MCF 10A (cell line): ENCODE data around the gene CNTNAP2. TPM values are rescaled to one million over a fixed set of nuclear protein-coding genes. Genes with fewer than 3 reads are reported as not detected.

ENCODE experiments used
- BruUV-seq: library from RNA; stranded (reverse); fragments of 400-500 nt; replicated peaks from 2 replicates; lab custom pipeline; 2021; lab: Mats Ljungman, UMichigan
- CTCF ChIA-PET: fragments of 300-600 bp; sonication (Branson Sonifier 250); formaldehyde crosslinking; extraction: SDS; loops from one replicate; lab custom pipeline; 2021; ENCODE audit warnings: antibody characterized with exemption, inconsistent platforms; lab: Yijun Ruan, JAX
- POLR2A ChIA-PET: fragments of 300-600, 350-650 bp; sonication (Branson Sonifier 250); formaldehyde crosslinking; extraction: SDS; loops from one replicate; lab custom pipeline; 2020; ENCODE audit warnings: antibody characterized with exemption, inconsistent platforms; lab: Yijun Ruan, JAX
- DNase-seq: peaks from one replicate; pipeline ENCODE4 v3.0.0-alpha.2; 2018; ENCODE audit not compliant: unreplicated experiment
- H3K27ac Mint-ChIP-seq: one replicate; pipeline ENCODE4 v1.8.0; 2022; ENCODE audit warnings: mild to moderate bottlenecking, low read depth, mixed read lengths; ENCODE audit not compliant: unreplicated experiment
- H3K27me3 Mint-ChIP-seq: one replicate; pipeline ENCODE4 v1.8.0; 2022; ENCODE audit warnings: mixed read lengths; ENCODE audit not compliant: insufficient read depth, unreplicated experiment
- H3K36me3 Mint-ChIP-seq: one replicate; pipeline ENCODE4 v1.8.0; 2022; ENCODE audit warnings: mild to moderate bottlenecking, moderate library complexity, mixed read lengths; ENCODE audit not compliant: insufficient read depth, unreplicated experiment
- H3K4me1 Mint-ChIP-seq: one replicate; pipeline ENCODE4 v1.8.0; 2022; ENCODE audit warnings: mixed read lengths; ENCODE audit not compliant: insufficient read depth, unreplicated experiment
- H3K4me3 Mint-ChIP-seq: one replicate; pipeline ENCODE4 v1.8.0; 2022; ENCODE audit warnings: mild to moderate bottlenecking, moderate library complexity, mixed read lengths; ENCODE audit not compliant: unreplicated experiment
- H3K9me3 Mint-ChIP-seq: one replicate; pipeline ENCODE4 v1.8.0; 2022; ENCODE audit warnings: mixed read lengths; ENCODE audit not compliant: unreplicated experiment
- CTCF ChIP-seq: fragments of 200-600 bp; IDR thresholded peaks from one replicate; pipeline ENCODE4 v1.8.0; 2022; ENCODE audit warnings: antibody characterized with exemption, mild to moderate bottlenecking; ENCODE audit not compliant: unreplicated experiment
- intact Hi-C: fragments of 100-400 bp; cut with micrococcal nuclease; formaldehyde crosslinking; loops from 2 replicates; pipeline ENCODE4 v1.14.1; 2022
- total RNA-seq: library from RNA; stranded (reverse); gene quantifications from 2 replicates; pipeline ENCODE4 v1.2.3, GENCODE V29; 2022

CNTNAP2 gene
- total RNA-seq, 1 experiment from 2014 or later: 1.1 TPM

GRCh38 chr7:146736446-146737190, 620.0 kb downstream of the CNTNAP2 start:
- POLR2A ChIA-PET: no interaction called here
- H3K9me3 Mint-ChIP-seq: no peaks in the 10 kb centered on the region
- peaks cover 45% of the 10 kb centered on the region for H3K27me3 Mint-ChIP-seq
- H3K4me3 Mint-ChIP-seq: no peak overlapping the region
- CTCF ChIA-PET: interaction anchor here (0.6 to 1.3 kb wide), 6 partner anchors 10 to 1508 kb away, joined by 3 to 4 read pairs (median 3); no protein-coding TSS in a partner anchor
- DNase-seq: peak; percentile 22
- no peaks in the 10 kb centered on the region for H3K36me3 Mint-ChIP-seq
- no TSS peak for BruUV-seq
- intact Hi-C loops: loop anchor here (1.0 to 2.0 kb wide), 2 partner anchors 1348 to 1406 kb away; no protein-coding TSS in a partner anchor
- H3K4me1 Mint-ChIP-seq: no peaks in the 10 kb centered on the region
- H3K27ac Mint-ChIP-seq: no peak overlapping the region
- peak; percentile 27 for TF ChIP-seq CTCF

- no TSS peak for BruUV-seq
- no peak overlapping the region for H3K27ac Mint-ChIP-seq
- H3K4me1 Mint-ChIP-seq: no peaks in the 10 kb centered on the region
- no peaks in the 10 kb centered on the region for H3K36me3 Mint-ChIP-seq
- TF ChIP-seq CTCF: no peak
- ChIA-PET CTCF (no interaction called here), POLR2A (no interaction called here)
- DNase-seq: no peak
- H3K27me3 Mint-ChIP-seq: peaks cover 33% of the 10 kb centered on the region
- H3K9me3 Mint-ChIP-seq: no peaks in the 10 kb centered on the region
- intact Hi-C loops: no loop called here
- H3K4me3 Mint-ChIP-seq: no peak overlapping the region
Observed at GRCh38 chr7:146740039-146740438, 623.4 kb downstream of the CNTNAP2 start.

- Mint-ChIP-seq H3K4me1 (no peaks in the 10 kb centered on the region), H3K36me3 (no peaks in the 10 kb centered on the region), H3K9me3 (no peaks in the 10 kb centered on the region), H3K27ac (no peak overlapping the region), H3K4me3 (no peak overlapping the region), H3K27me3 (peaks cover 18% of the 10 kb centered on the region)
- no peak for DNase-seq
- no peak for TF ChIP-seq CTCF
- BruUV-seq: no TSS peak
- ChIA-PET CTCF (interaction anchor here (0.7 to 1.1 kb wide), 2 partner anchors 13 to 738 kb away, joined by 3 read pairs; no protein-coding TSS in a partner anchor), POLR2A (interaction anchor here (0.7 kb wide), 1 partner anchor 55 kb away, joined by 3 read pairs; no protein-coding TSS in a partner anchor)
- intact Hi-C loops: no loop called here
Observed at GRCh38 chr7:146741911-146742310, 625.3 kb downstream of the CNTNAP2 start.

- H3K4me3 Mint-ChIP-seq: no peak overlapping the region
- intact Hi-C loops: no loop called here
- H3K27me3 Mint-ChIP-seq: peaks cover 34% of the 10 kb centered on the region
- no peaks in the 10 kb centered on the region for H3K36me3 Mint-ChIP-seq
- no TSS peak for BruUV-seq
- ChIA-PET POLR2A (no interaction called here), CTCF (no interaction called here)
- DNase-seq: no peak
- no peak for TF ChIP-seq CTCF
- H3K9me3 Mint-ChIP-seq: peaks cover 12% of the 10 kb centered on the region
- no peak overlapping the region for H3K27ac Mint-ChIP-seq
- no peaks in the 10 kb centered on the region for H3K4me1 Mint-ChIP-seq
Observed at GRCh38 chr7:146754385-146754784, 637.8 kb downstream of the CNTNAP2 start.
